IMR-90 (cell line): Measurements from ENCODE around the gene THRB. TPM values are rescaled to one million over a fixed set of nuclear protein-coding genes. Genes with fewer than 3 reads are reported as not detected.

Source experiments
- ATAC-seq: fragments of 200-7000 bp; cut with Tn5 transposase; 2 replicates; pipeline ENCODE4 v1.9.1; 2020; ENCODE audit warnings: low read depth, mild to moderate bottlenecking, moderate library complexity
- BruUV-seq: library from RNA; stranded (reverse); fragments of 400-500 nt; replicated peaks from 2 replicates; lab custom pipeline; 2021; lab: Mats Ljungman, UMichigan
- CTCF ChIA-PET: fragments of 300-600 bp; formaldehyde crosslinking; extraction: SDS; loops from one replicate; lab custom pipeline; 2021; ENCODE audit warnings: antibody characterized with exemption; lab: Yijun Ruan, JAX
- POLR2A ChIA-PET: fragments of 300-600 bp; sonication (Branson Sonifier 250); formaldehyde crosslinking; loops from one replicate; lab custom pipeline; 2022; ENCODE audit warnings: antibody characterized with exemption; ENCODE audit not compliant: unreplicated experiment; lab: Charles Lee
- DNase-seq: peaks from one replicate; pipeline ENCODE4 v3.0.0; 2013
- H2AFZ ChIP-seq: replicated peaks from 2 replicates; pipeline ENCODE3; 2013; ENCODE audit warnings: low read length, mild to moderate bottlenecking; ENCODE audit not compliant: poor library complexity
- H2AK5ac ChIP-seq: 2 replicates; pipeline ENCODE4 v1.6.1; 2013; ENCODE audit warnings: low read depth, low read length, inconsistent platforms
- H2AK9ac ChIP-seq: replicated peaks from 2 replicates; pipeline ENCODE3; 2013; ENCODE audit warnings: mild to moderate bottlenecking, low read depth, low read length, moderate library complexity; ENCODE audit not compliant: poor library complexity
- H2BK120ac ChIP-seq: 2 replicates; pipeline ENCODE4 v1.6.1; 2013; ENCODE audit warnings: low read depth, low read length, inconsistent platforms
- H2BK15ac ChIP-seq: 3 replicates; pipeline ENCODE4 v1.6.1; 2013; ENCODE audit warnings: low read depth, low read length, inconsistent platforms
- H2BK20ac ChIP-seq: 2 replicates; pipeline ENCODE4 v1.6.1; 2013; ENCODE audit warnings: low read depth, mild to moderate bottlenecking, inconsistent platforms, low read length, moderate library complexity
- H2BK5ac ChIP-seq: 2 replicates; pipeline ENCODE4 v1.6.1; 2013; ENCODE audit warnings: mild to moderate bottlenecking, low read depth, low read length, inconsistent platforms; ENCODE audit not compliant: poor library complexity, severe bottlenecking
- H3K14ac ChIP-seq: replicated peaks from 2 replicates; pipeline ENCODE4 v1.6.1; 2013; ENCODE audit warnings: low read depth, low read length, inconsistent platforms
- H3K18ac ChIP-seq: 2 replicates; pipeline ENCODE4 v1.6.1; 2013; ENCODE audit warnings: low read depth, low read length, control low read depth
- H3K23ac ChIP-seq: 2 replicates; pipeline ENCODE4 v1.6.1; 2013; ENCODE audit warnings: low read depth, low read length, inconsistent platforms
- H3K27ac ChIP-seq: 2 replicates; pipeline ENCODE4 v1.5.1; 2013; ENCODE audit warnings: mild to moderate bottlenecking, control low read depth, low read length; ENCODE audit not compliant: insufficient read depth
- H3K27me3 ChIP-seq: 2 replicates; pipeline ENCODE4 v1.6.1; 2013; ENCODE audit warnings: low read length; ENCODE audit not compliant: control insufficient read depth, insufficient read depth
- H3K36me3 ChIP-seq: 2 replicates; pipeline ENCODE4 v1.6.1; 2013; ENCODE audit warnings: low read length, mixed read lengths; ENCODE audit not compliant: control insufficient read depth, insufficient read depth
- H3K4ac ChIP-seq: 2 replicates; pipeline ENCODE4 v1.6.1; 2013; ENCODE audit warnings: low read depth, low read length, inconsistent platforms
- H3K4me1 ChIP-seq: 2 replicates; pipeline ENCODE4 v1.6.1; 2013; ENCODE audit warnings: low read length, mixed read lengths; ENCODE audit not compliant: control insufficient read depth, insufficient read depth
- H3K4me2 ChIP-seq: 2 replicates; pipeline ENCODE4 v1.6.1; 2013; ENCODE audit warnings: low read depth, mild to moderate bottlenecking, control low read depth, low read length, moderate library complexity
- H3K4me3 ChIP-seq: 2 replicates; pipeline ENCODE4 v1.5.1; 2013; ENCODE audit warnings: low read depth, mild to moderate bottlenecking, control low read depth, low read length, moderate library complexity; ENCODE audit not compliant: insufficient read depth
- H3K56ac ChIP-seq: 2 replicates; pipeline ENCODE4 v1.6.1; 2013; ENCODE audit warnings: low read length, inconsistent platforms; ENCODE audit not compliant: insufficient read depth; ENCODE audit errors: extremely low read depth
- H3K79me1 ChIP-seq, 2 experiments: 2 replicates each; pipeline ENCODE4 v1.6.1; 2013; ENCODE audit warnings: low read length in 2 of 2, inconsistent platforms in 1 of 2, low read depth in 1 of 2
- H3K9ac ChIP-seq: 2 replicates; pipeline ENCODE4 v1.6.1; 2013; ENCODE audit warnings: low read depth, low read length, control low read depth
- H3K9me1 ChIP-seq: 2 replicates; pipeline ENCODE4 v1.6.1; 2013; ENCODE audit warnings: low read length, inconsistent platforms; ENCODE audit not compliant: insufficient read depth
- H3K9me3 ChIP-seq: 2 replicates; pipeline ENCODE4 v1.6.1; 2013; ENCODE audit warnings: low read length; ENCODE audit not compliant: control insufficient read depth, insufficient read depth
- H4K20me1 ChIP-seq: 2 replicates; pipeline ENCODE4 v1.6.1; 2013; ENCODE audit warnings: low read length, inconsistent platforms; ENCODE audit not compliant: insufficient read depth
- H4K5ac ChIP-seq: 2 replicates; pipeline ENCODE4 v1.6.1; 2013; ENCODE audit warnings: mild to moderate bottlenecking, low read depth, low read length, control low read depth
- H4K8ac ChIP-seq, 2 experiments: 2 replicates each; pipeline ENCODE4 v1.6.1; 2013; ENCODE audit warnings: low read depth in 2 of 2, low read length in 2 of 2, control low read depth in 1 of 2, inconsistent platforms in 1 of 2
- H4K91ac ChIP-seq: 2 replicates; pipeline ENCODE4 v1.6.1; 2013; ENCODE audit warnings: low read depth, low read length, inconsistent platforms; ENCODE audit not compliant: insufficient read depth
- CHD1 ChIP-seq: IDR thresholded peaks from 2 replicates; pipeline ENCODE4 v1.6.1; 2012; ENCODE audit warnings: low read depth, low read length, improper control_type of control experiment
- MXI1 ChIP-seq: IDR thresholded peaks from 2 replicates; pipeline ENCODE4 v1.6.1; 2012; ENCODE audit warnings: low read depth, mild to moderate bottlenecking, low read length, moderate library complexity, borderline replicate concordance
- WGBS, 2 experiments: methylation state at CpG; one replicate each; pipeline versions ENCODE4 v1.1.5 to v1.1.7; 2013; ENCODE audit warnings: missing lambda C conversion rate in 2 of 2; ENCODE audit not compliant: insufficient read length in 1 of 2; ENCODE audit errors: extremely low coverage in 2 of 2; 5-methylcytosine and 5-hydroxymethylcytosine counted together
- dilution Hi-C: fragments of 300-500 bp; cut with HindIII; formaldehyde crosslinking; loops from one replicate; pipeline ENCODE4 v1.14.3; 2018; ENCODE audit warnings: low sequenced_read_pairs; ENCODE audit not compliant: unreplicated experiment
- in situ Hi-C: fragments of 300-500 bp; cut with MboI; formaldehyde crosslinking; loops from 3 replicates; pipeline ENCODE4 v1.14.3; 2019; ENCODE audit warnings: low sequenced_read_pairs, inconsistent platforms, mixed read lengths
- intact Hi-C: fragments of 100-400 bp; cut with micrococcal nuclease; formaldehyde crosslinking; loops from 2 replicates; pipeline ENCODE4 v1.10.0; 2022
- polyA plus RNA-seq, 3 experiments: library from polyadenylated mRNA; depleted of rRNA; stranded (reverse); fragments of >200 nt; gene quantifications; 2 replicates each; pipeline ENCODE4 v1.2.3, GENCODE V29; 2012; ENCODE audit warnings: low replicate concordance in 1 of 3
- total RNA-seq: library from RNA; depleted of rRNA; stranded (reverse); fragments of >200 nt; gene quantifications from 2 replicates; pipeline ENCODE4 v1.2.3, GENCODE V29; 2012

The THRB gene
- total and polyA plus RNA-seq, 2 of the 4 experiments (the other 2 are of a cell fraction) = under 0.01 TPM; not detected in 1

DNA sequence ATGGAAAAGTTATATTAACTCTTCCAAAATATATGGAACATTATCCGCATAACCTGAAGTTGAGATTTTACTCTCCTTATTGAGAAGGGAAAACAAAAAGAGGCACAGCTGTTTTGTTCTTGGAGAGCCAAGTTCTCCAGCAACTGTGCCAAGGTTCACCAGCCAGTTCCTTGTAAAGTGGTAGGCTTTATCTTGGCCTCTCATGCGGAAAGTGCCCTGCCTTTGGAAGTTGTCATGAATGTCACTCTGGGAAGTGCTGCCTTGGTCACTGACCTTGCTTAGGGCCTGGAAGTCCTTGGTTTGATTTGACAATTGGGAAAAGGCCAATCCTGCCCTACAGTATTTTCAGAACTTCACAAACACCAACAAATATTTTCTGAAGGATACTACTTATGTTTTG is 44.2 kb upstream of the THRB start:
- ChIA-PET CTCF (no interaction called here), POLR2A (no interaction called here)
- Histone ChIP-seq H2BK20ac (no peak overlapping the region), H3K9ac (no peak overlapping the region), H4K5ac (no peak overlapping the region), H3K14ac (no peak overlapping the region), H3K27ac (no peak overlapping the region), H2AK9ac (no peak overlapping the region), H4K20me1 (no peaks in the 10 kb centered on the region), H3K79me1 (no peaks in the 10 kb centered on the region), H3K9me1 (no peaks in the 10 kb centered on the region), H2BK5ac (no peak overlapping the region), H3K36me3 (no peaks in the 10 kb centered on the region), H2AK5ac (no peak overlapping the region), H3K9me3 (no peaks in the 10 kb centered on the region), H3K56ac (no peak overlapping the region), H3K4ac (no peak overlapping the region), H2BK15ac (no peak overlapping the region), H4K8ac (no peak overlapping the region), H3K4me3 (no peak overlapping the region), H4K91ac (no peak overlapping the region), H3K18ac (no peak overlapping the region), H3K23ac (no peak overlapping the region), H3K27me3 (no peaks in the 10 kb centered on the region), H3K4me1 (no peaks in the 10 kb centered on the region), H2AFZ (no peak overlapping the region), H2BK120ac (no peak overlapping the region), H3K4me2 (no peak overlapping the region)
- DNase-seq (no peak), ATAC-seq (no peak)
- WGBS, 2 experiments = no CpG with 5 or more reads among the region's 2 CpGs
- no TSS peak for BruUV-seq
- in situ Hi-C loops (no loop called here), intact Hi-C loops (no loop called here), dilution Hi-C loops (no loop called here)
- no peak for TF ChIP-seq CHD1
- no peak for TF ChIP-seq MXI1
